Heart left ventricle (tissue), 16 donors: ENCODE data around the gene FRS2. TPM values are rescaled to one million over a fixed set of nuclear protein-coding genes. Genes with fewer than 3 reads are reported as not detected.
A peak's percentile ranks its signal among the peaks of the same experiment; 100 is the strongest.

Experiments used
- ATAC-seq, 4 donors: fragments of 200-7000 bp; cut with Tn5 transposase; one replicate each; pipeline ENCODE4 v1.9.1; 2020 to 2022; ENCODE audit warnings: moderate library complexity in 4 of 4, mild to moderate bottlenecking in 3 of 4, moderate number of reproducible peaks in 1 of 4
- DNase-seq, 5 donors: peaks; one replicate each; pipeline ENCODE4 v3.0.0-alpha.2; 2020
- H3K27ac ChIP-seq, 12 donors: fragments of 200-600 bp; sonication (generic) in 4 of 12; one replicate each; pipeline versions ENCODE4 v1.5.0 to v1.8.0; 2016 to 2022; ENCODE audit warnings: mild to moderate bottlenecking in 2 of 12
- H3K27me3 ChIP-seq, 9 donors: fragments of 200-600 bp; sonication (generic) in 2 of 9; one replicate each; pipeline versions ENCODE4 v1.5.1 to v1.8.0; 2016 to 2022; ENCODE audit warnings: mild to moderate bottlenecking in 3 of 9
- H3K36me3 ChIP-seq, 9 donors: fragments of 200-600 bp; sonication (generic) in 2 of 9; one replicate each; pipeline versions ENCODE4 v1.5.0 to v1.8.0; 2018 to 2022; ENCODE audit warnings: mild to moderate bottlenecking in 2 of 9
- H3K4me1 ChIP-seq, 12 donors: fragments of 200-600 bp; sonication (generic) in 4 of 12; one replicate each; pipeline versions ENCODE4 v1.5.0 to v1.8.0; 2016 to 2022; ENCODE audit warnings: mild to moderate bottlenecking in 3 of 12
- H3K4me3 ChIP-seq, 12 donors: fragments of 200-600 bp; sonication (generic) in 4 of 12; one replicate each; pipeline versions ENCODE4 v1.5.0 to v1.8.0; 2017 to 2022; ENCODE audit warnings: mild to moderate bottlenecking in 9 of 12, moderate library complexity in 4 of 12
- H3K9me3 ChIP-seq, 12 donors: fragments of 200-600 bp; sonication (generic) in 4 of 12; one replicate each; pipeline versions ENCODE4 v1.5.0 to v1.8.0; 2016 to 2022; ENCODE audit warnings: mild to moderate bottlenecking in 1 of 12
- CTCF ChIP-seq, 12 donors: fragments of 200-600 bp; sonication (generic) in 4 of 12; IDR thresholded peaks; one replicate each; pipeline versions ENCODE4 v1.5.0 to v1.8.0; 2018 to 2022; ENCODE audit warnings: antibody characterized with exemption in 12 of 12, mild to moderate bottlenecking in 5 of 12
- POLR2A ChIP-seq, 2 donors: fragments of 450-650 bp; IDR thresholded peaks; one replicate each; pipeline ENCODE4 v1.6.1; 2017; ENCODE audit warnings: antibody characterized with exemption in 2 of 2, mild to moderate bottlenecking in 2 of 2, moderate library complexity in 2 of 2
- WGBS, 4 donors: extraction: QIAGEN DNeasy Blood & Tissue Kit in 2 of 4; methylation state at CpG; one replicate each; pipeline versions ENCODE4 v1.1.5 to v1.1.7; 2013 to 2018; 5-methylcytosine and 5-hydroxymethylcytosine counted together
- intact Hi-C, 10 donors: fragments of 100-400 bp; cut with DNase I; formaldehyde crosslinking; loops; one replicate each; pipeline versions ENCODE4 v1.11.1 to v1.14.2; 2022
- polyA plus RNA-seq, 2 donors: library from polyadenylated mRNA; stranded (reverse); fragments of 200-250 nt; gene quantifications; one replicate each; pipeline ENCODE4 v1.2.3, GENCODE V29; 2013
- total RNA-seq, 9 donors: library from RNA; depleted of rRNA in 2 of 9; stranded (reverse); fragments of >200 nt in 2 of 9; fragmentation: NEBNext Ultra II Directional in 3 of 9; extraction: Animal tissue kit (Norgen Biotek cat#: 25700) in 3 of 9; gene quantifications; one replicate each; pipeline versions ENCODE4 v1.1.0 to v1.2.4, GENCODE V29; 2016 to 2023
- donor health status: ischemic (EF 13 %, LVEDD 7.1; RV severe dilation, severe dysfunction).
- donor health status: healthy with polysubstance abuse.
- donor health status: DM: no; HTN: yes; CAD: no.
- donor health status: DM: no; HTN: no; CAD: no.
- donor health status: ischemic (EF 25% LVEDD 6.9; RV normal size, moderate dysfunction).
- donor health status: ischemic (EF 25% LVEDD 5.7; RV mildly dilated, moderate dysfunction).
- donor health status: healthy.
- donor health status: DM: yes; HTN: yes; CAD: no.
- donor health status: ischemic (EF 35%, LVEDD 5.7; RV mildly dilated, moderate dysfunction).
- donor health status: nonischemic (EF 11% LVEDD 7.7; RV severe dilation, severe dysfunction).
- donor health status: DM: yes; HTN: yes; CAD: no.
- donor health status: PGD.
- donor health status: ischemic (EF 29% LVEDD 5.4; RV normal size, mild dysfunction).
- donor health status: nonischemic (EF 23%, LVEDD 6.1; RV moderate dilation, normal function).

Gene FRS2
- total and polyA plus RNA-seq, 11 donors = 2.6 to 33.9 (median 20.3) TPM

- H3K4me1 ChIP-seq = peaks cover 0 to 31% (median 18%) of the 10 kb centered on the region in 12 donors
- intact Hi-C loops = no loop called here
- no peak for TF ChIP-seq CTCF (IDR thresholded peaks at IDR 0.05)
- TF ChIP-seq POLR2A (IDR thresholded peaks at IDR 0.05) = no peak
- H3K36me3 ChIP-seq = peaks cover 0 to 18% (median 0%) of the 10 kb centered on the region in 9 donors
- ATAC-seq = no peak
- peaks cover 0 to 16% (median 9%) of the 10 kb centered on the region in 12 donors for H3K9me3 ChIP-seq
- H3K27ac ChIP-seq = no peak overlapping the region
- H3K4me3 ChIP-seq = no peak overlapping the region
- 89 to 98% (median 97%) methylated on average over 1 of the region's 1 CpG for WGBS, 4 donors
- no peak for DNase-seq
- no peaks in the 10 kb centered on the region for H3K27me3 ChIP-seq
Measured at GRCh38 chr12:69483700-69484099, 13.5 kb downstream of the FRS2 start.

- H3K27me3 ChIP-seq = no peaks in the 10 kb centered on the region
- peaks cover 0 to 16% (median 9%) of the 10 kb centered on the region in 12 donors for H3K9me3 ChIP-seq
- no peak overlapping the region for H3K27ac ChIP-seq
- H3K4me3 ChIP-seq = no peak overlapping the region
- WGBS, 4 donors = 8 to 17% (median 14%) methylated on average over 2 of the region's 2 CpGs
- ATAC-seq = peak in 2 of 4 donors; percentile 63 to 64
- DNase-seq = no peak
- peaks cover 0 to 26% (median 18%) of the 10 kb centered on the region in 12 donors for H3K4me1 ChIP-seq
- intact Hi-C loops = no loop called here
- peaks cover 0 to 19% (median 0%) of the 10 kb centered on the region in 9 donors for H3K36me3 ChIP-seq
- TF ChIP-seq CTCF (IDR thresholded peaks at IDR 0.05) = no peak
- no peak for TF ChIP-seq POLR2A (IDR thresholded peaks at IDR 0.05)
Measured at GRCh38 chr12:69484428-69484827, 14.2 kb downstream of the FRS2 start.

- H3K4me3 ChIP-seq = no peak overlapping the region
- no peak for DNase-seq
- ATAC-seq = no peak
- intact Hi-C loops = no loop called here
- H3K36me3 ChIP-seq = peaks cover 0 to 19% (median 0%) of the 10 kb centered on the region in 9 donors
- no peaks in the 10 kb centered on the region for H3K27me3 ChIP-seq
- H3K9me3 ChIP-seq = peaks cover 0 to 16% (median 9%) of the 10 kb centered on the region in 12 donors
- peaks cover 0 to 11% (median 0%) of the 10 kb centered on the region in 12 donors for H3K4me1 ChIP-seq
- no peak overlapping the region for H3K27ac ChIP-seq
- TF ChIP-seq CTCF (IDR thresholded peaks at IDR 0.05) = no peak
- no peak for TF ChIP-seq POLR2A (IDR thresholded peaks at IDR 0.05)
- WGBS, 4 donors = 90 to 96% (median 94%) methylated on average over 14 of the region's 14 CpGs
Measured at GRCh38 chr12:69490920-69491643, 20.9 kb downstream of the FRS2 start.

GRCh38 chr12:69492739-69493138, 22.6 kb downstream of the FRS2 start:
- H3K9me3 ChIP-seq = peaks cover 0 to 4% (median 0%) of the 10 kb centered on the region in 12 donors
- no peak for TF ChIP-seq POLR2A (IDR thresholded peaks at IDR 0.05)
- no peak for TF ChIP-seq CTCF (IDR thresholded peaks at IDR 0.05)
- no peak overlapping the region for H3K4me3 ChIP-seq
- DNase-seq (no peak), ATAC-seq (no peak)
- no peaks in the 10 kb centered on the region for H3K27me3 ChIP-seq
- no peak overlapping the region for H3K27ac ChIP-seq
- intact Hi-C loops = no loop called here
- peaks cover 0 to 22% (median 1%) of the 10 kb centered on the region in 12 donors for H3K4me1 ChIP-seq
- 94 to 95% (median 95%) methylated on average over 2 of the region's 2 CpGs for WGBS, 4 donors
- H3K36me3 ChIP-seq = peaks cover 0 to 10% (median 0%) of the 10 kb centered on the region in 9 donors
